ENCODE data around the gene EYS.

DNA sequence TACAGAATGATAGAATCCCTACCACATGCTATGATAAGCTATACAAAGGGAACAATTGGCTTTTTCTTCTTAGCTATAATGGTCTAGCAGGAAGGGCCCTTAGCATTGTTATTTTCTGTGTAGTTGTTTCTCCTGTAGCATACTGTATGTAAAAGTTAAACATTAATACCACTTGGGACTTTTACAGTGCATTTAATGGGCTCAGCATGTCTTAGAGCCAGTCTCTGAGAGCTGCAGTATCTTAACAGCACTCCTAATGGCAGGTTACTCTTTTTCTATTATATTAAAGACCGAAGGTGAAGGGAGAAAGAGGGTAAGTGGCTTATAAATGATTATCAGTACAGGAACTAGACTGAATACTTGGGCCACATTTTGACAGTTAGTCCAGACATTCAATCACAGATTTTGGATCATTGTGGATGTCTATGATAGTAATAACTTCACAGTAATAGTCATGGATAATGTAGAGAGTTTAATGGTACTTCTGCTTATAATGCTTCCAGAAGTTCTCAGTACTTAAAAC, 1780.7 kb downstream of the EYS start:
- TF ChIP-seq EZH2 (IDR thresholded peaks at IDR 0.05; ENCODE audit: insufficient read depth, poor library complexity, severe bottlenecking): no peak
- no peak for TF ChIP-seq EZH2phosphoT487 (IDR thresholded peaks at IDR 0.05; ENCODE audit: insufficient read depth, low read depth)

Measured in GM23248 (cell line).